Measurements from ENCODE around the gene BSPH1.
"Not testable (repeated sequence)": the region's sequence is repeated elsewhere in the genome, so short reads cannot be mapped to it uniquely, and the experiment has no call there.

DNA sequence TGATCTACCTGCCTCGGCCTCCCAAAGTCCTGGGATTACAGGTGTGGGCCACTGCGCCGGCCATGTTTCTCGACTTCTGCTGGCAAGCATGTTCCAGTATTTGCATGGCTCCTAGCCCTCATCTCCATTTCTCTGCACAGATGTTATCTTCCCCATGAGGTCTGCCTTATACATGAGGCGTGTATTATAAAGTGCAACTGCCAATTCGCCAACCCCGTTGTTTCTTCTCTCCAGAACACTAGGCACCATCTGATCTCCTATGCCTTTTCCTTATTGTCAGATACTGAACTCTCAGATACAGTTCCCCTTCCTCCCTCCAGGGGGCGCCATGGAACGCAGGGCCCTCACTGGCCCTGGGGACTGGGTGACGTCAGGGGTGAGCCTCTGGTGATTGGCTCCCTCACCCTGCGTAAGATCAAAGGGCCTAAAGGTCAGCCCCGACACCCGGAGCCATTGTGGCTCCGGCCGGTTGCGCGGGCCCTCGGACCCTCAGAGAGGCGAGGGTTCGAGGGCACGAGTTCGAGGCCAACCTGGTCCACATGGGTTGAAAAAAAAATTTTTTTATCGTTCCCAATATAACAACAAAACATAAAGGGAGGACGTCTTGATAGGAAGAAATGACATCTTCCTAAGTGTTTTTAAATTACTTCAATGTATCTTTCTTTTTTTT lies 42.0 kb downstream of the BSPH1 start:
- TF ChIP-seq, protein P1, sequence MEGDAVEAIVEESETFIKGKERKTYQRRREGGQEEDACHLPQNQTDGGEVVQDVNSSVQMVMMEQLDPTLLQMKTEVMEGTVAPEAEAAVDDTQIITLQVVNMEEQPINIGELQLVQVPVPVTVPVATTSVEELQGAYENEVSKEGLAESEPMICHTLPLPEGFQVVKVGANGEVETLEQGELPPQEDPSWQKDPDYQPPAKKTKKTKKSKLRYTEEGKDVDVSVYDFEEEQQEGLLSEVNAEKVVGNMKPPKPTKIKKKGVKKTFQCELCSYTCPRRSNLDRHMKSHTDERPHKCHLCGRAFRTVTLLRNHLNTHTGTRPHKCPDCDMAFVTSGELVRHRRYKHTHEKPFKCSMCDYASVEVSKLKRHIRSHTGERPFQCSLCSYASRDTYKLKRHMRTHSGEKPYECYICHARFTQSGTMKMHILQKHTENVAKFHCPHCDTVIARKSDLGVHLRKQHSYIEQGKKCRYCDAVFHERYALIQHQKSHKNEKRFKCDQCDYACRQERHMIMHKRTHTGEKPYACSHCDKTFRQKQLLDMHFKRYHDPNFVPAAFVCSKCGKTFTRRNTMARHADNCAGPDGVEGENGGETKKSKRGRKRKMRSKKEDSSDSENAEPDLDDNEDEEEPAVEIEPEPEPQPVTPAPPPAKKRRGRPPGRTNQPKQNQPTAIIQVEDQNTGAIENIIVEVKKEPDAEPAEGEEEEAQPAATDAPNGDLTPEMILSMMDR (IDR thresholded peaks at IDR 0.05) = not testable (repeated sequence)
- not testable (repeated sequence) for TF ChIP-seq EP300, POLR2A (IDR thresholded peaks at IDR 0.05)
